Natural killer cell (primary cell): ENCODE data around the gene DUS4L. TPM values are rescaled to one million over a fixed set of nuclear protein-coding genes. Genes with fewer than 3 reads are reported as not detected.

Experiments used
- ATAC-seq, 3 donors: fragments of 150-1000 bp in 2 of 3; fragments of 200-7000 bp in 1 of 3; cut with Tn5 transposase; 1 replicate in 1 of 3; 2 replicates in 2 of 3; pipeline ENCODE4 v1.10.0; 2021; ENCODE audit warnings: mild to moderate bottlenecking in 2 of 3, moderate library complexity in 2 of 3
- DNase-seq, 2 donors: peaks; one replicate each; pipeline versions ENCODE4 v3.0.0 to v3.0.0-alpha.2; 2013 to 2021; ENCODE audit warnings: mixed read lengths in 1 of 2
- H3K27ac ChIP-seq: one replicate; pipeline ENCODE4 v1.5.1; 2013; ENCODE audit warnings: mild to moderate bottlenecking, low read length
- H3K27me3 ChIP-seq: one replicate; pipeline ENCODE4 v1.6.1; 2013; ENCODE audit warnings: low read length; ENCODE audit not compliant: control insufficient read depth, insufficient read depth
- H3K36me3 ChIP-seq: one replicate; pipeline ENCODE4 v1.6.1; 2013; ENCODE audit warnings: low read length; ENCODE audit not compliant: control insufficient read depth, insufficient read depth
- H3K4me1 ChIP-seq: one replicate; pipeline ENCODE4 v1.6.1; 2013; ENCODE audit warnings: low read length; ENCODE audit not compliant: control insufficient read depth, insufficient read depth
- H3K4me3 ChIP-seq: one replicate; pipeline ENCODE4 v1.5.1; 2013; ENCODE audit warnings: low read length
- H3K9me3 ChIP-seq: one replicate; pipeline ENCODE4 v1.6.1; 2013; ENCODE audit warnings: low read length; ENCODE audit not compliant: control insufficient read depth, insufficient read depth
- H3K27ac Mint-ChIP-seq, 2 donors: one replicate each; pipeline ENCODE4 v1.8.0; 2022; ENCODE audit warnings: mild to moderate bottlenecking in 2 of 2, mixed read lengths in 2 of 2, moderate library complexity in 1 of 2
- H3K27me3 Mint-ChIP-seq, 2 donors: one replicate each; pipeline ENCODE4 v1.8.0; 2022; ENCODE audit warnings: low read depth in 2 of 2, mixed read lengths in 2 of 2
- H3K36me3 Mint-ChIP-seq: one replicate; pipeline ENCODE4 v1.8.0; 2022; ENCODE audit warnings: mixed read lengths
- H3K4me1 Mint-ChIP-seq, 2 donors: one replicate each; pipeline ENCODE4 v1.8.0; 2022; ENCODE audit warnings: mixed read lengths in 2 of 2
- H3K4me3 Mint-ChIP-seq: one replicate; pipeline ENCODE4 v1.8.0; 2022; ENCODE audit warnings: mild to moderate bottlenecking, moderate library complexity, mixed read lengths
- H3K9me3 Mint-ChIP-seq, 2 donors: one replicate each; pipeline ENCODE4 v1.8.0; 2022; ENCODE audit warnings: mixed read lengths in 2 of 2
- CTCF ChIP-seq: fragments of 200-600 bp; IDR thresholded peaks from one replicate; pipeline ENCODE4 v1.8.0; 2022; ENCODE audit warnings: antibody characterized with exemption
- WGBS: methylation state at CpG from one replicate; pipeline ENCODE4 v1.1.7; 2013; ENCODE audit warnings: missing lambda C conversion rate; ENCODE audit not compliant: insufficient coverage; 5-methylcytosine and 5-hydroxymethylcytosine counted together
- intact Hi-C: fragments of 100-400 bp; cut with micrococcal nuclease; formaldehyde crosslinking; loops from one replicate; pipeline ENCODE4 v1.14.2; 2022
- total RNA-seq, 4 donors: library from RNA; stranded (reverse); fragments of 120-200 nt in 1 of 4; gene quantifications; one replicate each; pipeline versions ENCODE4 v1.2.3 to v1.2.4, GENCODE V29; 2013 to 2022

Gene DUS4L
- total RNA-seq, 3 donors from 2014 or later (not counting 1 experiment from before 2014, with no cell fraction given) = 5.5 to 10.5 (median 9.1) TPM

- Histone ChIP-seq H3K36me3 (peaks cover 4% of the 10 kb centered on the region), H3K27ac (no peak overlapping the region), H3K27me3 (no peaks in the 10 kb centered on the region), H3K4me1 (no peaks in the 10 kb centered on the region), H3K9me3 (no peaks in the 10 kb centered on the region), H3K4me3 (no peak overlapping the region)
- Mint-ChIP-seq H3K27me3 (no peaks in the 10 kb centered on the region), H3K4me1 (peaks cover 22 to 35% of the 10 kb centered on the region in 2 donors), H3K27ac (no peak overlapping the region), H3K36me3 (peaks cover 13% of the 10 kb centered on the region), H3K9me3 (peaks cover 0 to 4% of the 10 kb centered on the region in 2 donors), H3K4me3 (no peak overlapping the region)
- intact Hi-C loops = no loop called here
- no peak for TF ChIP-seq CTCF
- no peak for DNase-seq
- 91% methylated on average over 2 of the region's 2 CpGs for WGBS
- ATAC-seq = no peak
Measured at GRCh38 chr7:107538001-107538400, 25.8 kb upstream of the DUS4L start.

GRCh38 chr7:107543338-107543993 lies 20.3 kb upstream of the DUS4L start:
- ATAC-seq = peak in 1 of 3 donors; percentile 41
- Mint-ChIP-seq H3K9me3 (peaks cover 4 to 9% of the 10 kb centered on the region in 2 donors), H3K4me3 (no peak overlapping the region), H3K4me1 (peaks cover 0 to 12% of the 10 kb centered on the region in 2 donors), H3K27ac (no peak overlapping the region), H3K27me3 (no peaks in the 10 kb centered on the region), H3K36me3 (peaks cover 33% of the 10 kb centered on the region)
- Histone ChIP-seq H3K4me1 (no peaks in the 10 kb centered on the region), H3K36me3 (peaks cover 45% of the 10 kb centered on the region), H3K27me3 (no peaks in the 10 kb centered on the region), H3K4me3 (no peak overlapping the region), H3K27ac (no peak overlapping the region), H3K9me3 (peaks cover 8% of the 10 kb centered on the region)
- no peak for TF ChIP-seq CTCF
- intact Hi-C loops = no loop called here
- WGBS = 89% methylated on average over 5 of the region's 5 CpGs
- no peak for DNase-seq

- intact Hi-C loops = no loop called here
- TF ChIP-seq CTCF = no peak
- Mint-ChIP-seq H3K27ac (no peak overlapping the region), H3K4me1 (peaks cover 5 to 10% of the 10 kb centered on the region in 2 donors), H3K4me3 (no peak overlapping the region), H3K27me3 (no peaks in the 10 kb centered on the region), H3K9me3 (peaks cover 4 to 9% of the 10 kb centered on the region in 2 donors), H3K36me3 (peaks cover 33% of the 10 kb centered on the region)
- H3K27me3 ChIP-seq = no peaks in the 10 kb centered on the region
- DNase-seq (no peak), ATAC-seq (no peak)
- no peak overlapping the region for H3K27ac ChIP-seq
- no peaks in the 10 kb centered on the region for H3K4me1 ChIP-seq
- H3K9me3 ChIP-seq = peaks cover 8% of the 10 kb centered on the region
- 93% methylated on average over 4 of the region's 4 CpGs for WGBS
- no peak overlapping the region for H3K4me3 ChIP-seq
- H3K36me3 ChIP-seq = peaks cover 43% of the 10 kb centered on the region
Measured at GRCh38 chr7:107544848-107545591, 18.8 kb upstream of the DUS4L start.
